HepG2 (cell line): ENCODE data around the gene MYORG. TPM values are rescaled to one million over a fixed set of nuclear protein-coding genes. Genes with fewer than 3 reads are reported as not detected.

Experiments
- ARNT2 ChIP-seq: sonication (generic); formaldehyde crosslinking; IDR thresholded peaks from 2 replicates; pipeline ENCODE4 v1.8.0; 2022; ENCODE audit warnings: mild to moderate bottlenecking, low read depth, missing genetic modification reagents, moderate library complexity
- DNMT1 ChIP-seq: sonication (generic); formaldehyde crosslinking; IDR thresholded peaks from 2 replicates; pipeline ENCODE4 v1.5.1; 2020; ENCODE audit warnings: mild to moderate bottlenecking, missing genetic modification reagents
- MTA3 ChIP-seq: sonication (generic); formaldehyde crosslinking; IDR thresholded peaks from 2 replicates; pipeline ENCODE4 v1.4.0; 2020; ENCODE audit warnings: missing genetic modification reagents
- NCOA2 ChIP-seq: sonication (generic); formaldehyde crosslinking; IDR thresholded peaks from 2 replicates; pipeline ENCODE4 v1.8.0; 2022; ENCODE audit warnings: inconsistent platforms
- NONO ChIP-seq, 2 experiments: fragments of 450-650 bp in 1 of 2; sonication (generic) in 1 of 2; formaldehyde crosslinking in 1 of 2; IDR thresholded peaks in 1 of 2; conservative IDR thresholded peaks in 1 of 2; 2 replicates each; pipeline versions ENCODE4 v1.6.1 to v1.8.0; 2017 to 2022; ENCODE audit warnings: mild to moderate bottlenecking in 1 of 2, missing genetic modification reagents in 1 of 2, moderate library complexity in 1 of 2
- NPAS2 ChIP-seq: sonication (generic); formaldehyde crosslinking; IDR thresholded peaks from 2 replicates; pipeline ENCODE4 v1.8.0; 2022; ENCODE audit warnings: mild to moderate bottlenecking, missing genetic modification reagents, borderline replicate concordance
- NRL ChIP-seq: sonication (generic); formaldehyde crosslinking; IDR thresholded peaks from 2 replicates; pipeline ENCODE4 v1.5.0; 2020; ENCODE audit warnings: missing genetic modification reagents, mild to moderate bottlenecking, moderate library complexity, borderline replicate concordance
- PCBP1 ChIP-seq: fragments of 200-400 bp; formaldehyde crosslinking; IDR thresholded peaks from 2 replicates; pipeline ENCODE4 v1.6.1; 2017; ENCODE audit warnings: mild to moderate bottlenecking, low read depth, low read length, borderline replicate concordance
- SATB2 ChIP-seq: sonication (generic); formaldehyde crosslinking; IDR thresholded peaks from 2 replicates; pipeline ENCODE4 v1.5.0; 2020; ENCODE audit warnings: missing genetic modification reagents
- ZBTB7B ChIP-seq: sonication (generic); formaldehyde crosslinking; IDR thresholded peaks from 2 replicates; pipeline ENCODE4 v1.4.0; 2020; ENCODE audit warnings: missing genetic modification reagents
- ZC3H4 ChIP-seq: sonication (generic); formaldehyde crosslinking; IDR thresholded peaks from 2 replicates; pipeline ENCODE4 v1.4.0; 2020; ENCODE audit warnings: missing genetic modification reagents, borderline replicate concordance
- ZNF441 ChIP-seq: sonication (generic); formaldehyde crosslinking; IDR thresholded peaks from 2 replicates; pipeline ENCODE4 v1.7.0; 2021; ENCODE audit warnings: missing genetic modification reagents, borderline replicate concordance
- ZNF570 ChIP-seq: sonication (generic); formaldehyde crosslinking; IDR thresholded peaks from 2 replicates; pipeline ENCODE4 v1.4.0; 2020; ENCODE audit warnings: mild to moderate bottlenecking, missing genetic modification reagents, borderline replicate concordance
- ZNF816 ChIP-seq: sonication (generic); formaldehyde crosslinking; IDR thresholded peaks from 2 replicates; pipeline ENCODE4 v1.8.0; 2022; ENCODE audit warnings: missing genetic modification reagents, mild to moderate bottlenecking, borderline replicate concordance
- polyA plus RNA-seq, 8 experiments: library from polyadenylated mRNA; depleted of rRNA in 3 of 8; stranded (reverse) in 7 of 8; unstranded in 1 of 8; fragments of >200 nt; fragmentation: Illumina TruSeq in 4 of 8; extraction: Trizol in 4 of 8; gene quantifications; 2 replicates each; pipeline versions ENCODE4 v1.2.1 to v1.2.3, GENCODE V29; 2011 to 2016; ENCODE audit warnings: low read depth in 4 of 8, missing spikeins in 1 of 8, mixed read lengths in 1 of 8; ENCODE audit not compliant: insufficient read depth in 1 of 8
- total RNA-seq, 5 experiments: library from RNA; depleted of rRNA; stranded (reverse); fragments of >200 nt; fragmentation: Illumina TruSeq; extraction: Trizol; gene quantifications; 2 replicates each; pipeline ENCODE4 v1.2.3, GENCODE V29; 2016; ENCODE audit warnings: low read depth in 1 of 5
- TF ChIP-seq, protein P1 (sequence below): sonication (generic); formaldehyde crosslinking; IDR thresholded peaks from 2 replicates; pipeline ENCODE4 v1.4.0; 2020; ENCODE audit warnings: missing genetic modification reagents
- TF ChIP-seq, protein P2 (sequence below): IDR thresholded peaks from 2 replicates; pipeline ENCODE4 v1.6.1; 2016; ENCODE audit warnings: missing biosample characterization, missing genetic modification reagents, low read depth
- TF ChIP-seq, protein P3 (sequence below): sonication (generic); formaldehyde crosslinking; IDR thresholded peaks from 2 replicates; pipeline ENCODE4 v1.8.1; 2023; ENCODE audit warnings: mild to moderate bottlenecking, missing genetic modification reagents

MYORG gene
- total and polyA plus RNA-seq, 2 of the 13 experiments (the other 11 are each of a cell fraction or from before 2014, with no cell fraction given) = 11.1 to 22.4 TPM

GRCh38 chr9:34334337-34334824 lies 42.3 kb downstream of the MYORG start (continued):
- TF ChIP-seq, protein P1, sequence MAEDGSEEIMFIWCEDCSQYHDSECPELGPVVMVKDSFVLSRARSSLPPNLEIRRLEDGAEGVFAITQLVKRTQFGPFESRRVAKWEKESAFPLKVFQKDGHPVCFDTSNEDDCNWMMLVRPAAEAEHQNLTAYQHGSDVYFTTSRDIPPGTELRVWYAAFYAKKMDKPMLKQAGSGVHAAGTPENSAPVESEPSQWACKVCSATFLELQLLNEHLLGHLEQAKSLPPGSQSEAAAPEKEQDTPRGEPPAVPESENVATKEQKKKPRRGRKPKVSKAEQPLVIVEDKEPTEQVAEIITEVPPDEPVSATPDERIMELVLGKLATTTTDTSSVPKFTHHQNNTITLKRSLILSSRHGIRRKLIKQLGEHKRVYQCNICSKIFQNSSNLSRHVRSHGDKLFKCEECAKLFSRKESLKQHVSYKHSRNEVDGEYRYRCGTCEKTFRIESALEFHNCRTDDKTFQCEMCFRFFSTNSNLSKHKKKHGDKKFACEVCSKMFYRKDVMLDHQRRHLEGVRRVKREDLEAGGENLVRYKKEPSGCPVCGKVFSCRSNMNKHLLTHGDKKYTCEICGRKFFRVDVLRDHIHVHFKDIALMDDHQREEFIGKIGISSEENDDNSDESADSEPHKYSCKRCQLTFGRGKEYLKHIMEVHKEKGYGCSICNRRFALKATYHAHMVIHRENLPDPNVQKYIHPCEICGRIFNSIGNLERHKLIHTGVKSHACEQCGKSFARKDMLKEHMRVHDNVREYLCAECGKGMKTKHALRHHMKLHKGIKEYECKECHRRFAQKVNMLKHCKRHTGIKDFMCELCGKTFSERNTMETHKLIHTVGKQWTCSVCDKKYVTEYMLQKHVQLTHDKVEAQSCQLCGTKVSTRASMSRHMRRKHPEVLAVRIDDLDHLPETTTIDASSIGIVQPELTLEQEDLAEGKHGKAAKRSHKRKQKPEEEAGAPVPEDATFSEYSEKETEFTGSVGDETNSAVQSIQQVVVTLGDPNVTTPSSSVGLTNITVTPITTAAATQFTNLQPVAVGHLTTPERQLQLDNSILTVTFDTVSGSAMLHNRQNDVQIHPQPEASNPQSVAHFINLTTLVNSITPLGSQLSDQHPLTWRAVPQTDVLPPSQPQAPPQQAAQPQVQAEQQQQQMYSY (CRISPR knock-in tag) = no peak
- no peak for TF ChIP-seq ZNF816
- no peak for TF ChIP-seq NPAS2 (CRISPR knock-in tag)
- TF ChIP-seq MTA3 (CRISPR knock-in tag) = no peak
- no peak for TF ChIP-seq NRL
- TF ChIP-seq, protein P2, sequence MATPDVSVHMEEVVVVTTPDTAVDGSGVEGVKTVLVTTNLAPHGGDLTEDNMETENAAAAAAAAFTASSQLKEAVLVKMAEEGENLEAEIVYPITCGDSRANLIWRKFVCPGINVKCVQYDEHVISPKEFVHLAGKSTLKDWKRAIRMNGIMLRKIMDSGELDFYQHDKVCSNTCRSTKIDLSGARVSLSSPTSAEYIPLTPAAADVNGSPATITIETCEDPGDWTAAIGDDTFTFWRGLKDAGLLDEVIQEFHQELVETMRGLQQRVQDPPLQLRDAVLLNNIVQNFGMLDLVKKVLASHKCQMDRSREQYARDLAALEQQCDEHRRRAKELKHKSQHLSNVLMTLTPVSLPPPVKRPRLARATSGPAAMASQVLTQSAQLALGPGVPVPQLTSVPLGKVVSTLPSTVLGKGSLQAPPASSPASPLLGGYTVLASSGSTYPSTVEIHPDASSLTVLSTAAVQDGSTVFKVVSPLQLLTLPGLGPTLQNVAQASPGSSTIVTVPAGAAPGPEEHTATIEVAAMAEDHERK (CRISPR knock-in tag) = no peak
- TF ChIP-seq PCBP1 = no peak
- TF ChIP-seq SATB2 = no peak
- TF ChIP-seq DNMT1 (CRISPR knock-in tag) = no peak
- no peak for TF ChIP-seq ARNT2 (CRISPR knock-in tag)
- TF ChIP-seq, protein P3, sequence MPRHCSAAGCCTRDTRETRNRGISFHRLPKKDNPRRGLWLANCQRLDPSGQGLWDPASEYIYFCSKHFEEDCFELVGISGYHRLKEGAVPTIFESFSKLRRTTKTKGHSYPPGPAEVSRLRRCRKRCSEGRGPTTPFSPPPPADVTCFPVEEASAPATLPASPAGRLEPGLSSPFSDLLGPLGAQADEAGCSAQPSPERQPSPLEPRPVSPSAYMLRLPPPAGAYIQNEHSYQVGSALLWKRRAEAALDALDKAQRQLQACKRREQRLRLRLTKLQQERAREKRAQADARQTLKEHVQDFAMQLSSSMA = no peak
- TF ChIP-seq NONO (IDR thresholded peaks at IDR 0.05) = no peak
- TF ChIP-seq NONO (CRISPR knock-in tag; conservative IDR thresholded peaks at IDR 0.05) = no peak
- no peak for TF ChIP-seq ZNF441
- no peak for TF ChIP-seq ZNF570 (CRISPR knock-in tag)
- no peak for TF ChIP-seq ZC3H4 (CRISPR knock-in tag)
- no peak for TF ChIP-seq ZBTB7B (CRISPR knock-in tag)
- TF ChIP-seq NCOA2 = 0 out of 2 replicates have a peak, but pooled peaks have one; percentile 13
